Endodermal cell (in vitro differentiated cells): ENCODE results near the gene CREB3L2. TPM values are rescaled to one million over a fixed set of nuclear protein-coding genes. Genes with fewer than 3 reads are reported as not detected.

Experiments
- DNase-seq: peaks from one replicate; pipeline ENCODE4 v3.0.0-alpha.2; 2017
- H3K27ac ChIP-seq: 2 replicates; pipeline ENCODE4 v1.5.1; 2013; ENCODE audit warnings: mild to moderate bottlenecking, low read depth, low read length, moderate library complexity
- H3K27me3 ChIP-seq: 2 replicates; pipeline ENCODE4 v1.6.1; 2013; ENCODE audit warnings: mild to moderate bottlenecking, low read length, moderate library complexity; ENCODE audit not compliant: insufficient read depth, control insufficient read depth, poor library complexity, severe bottlenecking
- H3K36me3 ChIP-seq: 2 replicates; pipeline ENCODE4 v1.7.0; 2013; ENCODE audit warnings: mild to moderate bottlenecking, low read length, moderate library complexity; ENCODE audit not compliant: control insufficient read depth, insufficient read depth
- H3K4me1 ChIP-seq: one replicate; pipeline ENCODE4 v1.7.0; 2013; ENCODE audit warnings: low read length; ENCODE audit not compliant: control insufficient read depth, insufficient read depth
- H3K4me3 ChIP-seq: 2 replicates; pipeline ENCODE4 v1.5.1; 2013; ENCODE audit warnings: mild to moderate bottlenecking, low read length, moderate library complexity
- H3K9ac ChIP-seq: 2 replicates; pipeline ENCODE4 v1.6.1; 2013; ENCODE audit warnings: mild to moderate bottlenecking, low read length, moderate library complexity; ENCODE audit not compliant: poor library complexity, severe bottlenecking; ENCODE audit errors: extremely low read depth
- H3K9me3 ChIP-seq: 2 replicates; pipeline ENCODE4 v1.6.1; 2013; ENCODE audit warnings: mild to moderate bottlenecking, low read length, moderate library complexity; ENCODE audit not compliant: control insufficient read depth
- H3K27ac Mint-ChIP-seq: 2 replicates; pipeline ENCODE4 v1.8.0; 2020; ENCODE audit warnings: mixed read lengths
- H3K27me3 Mint-ChIP-seq: 2 replicates; pipeline ENCODE4 v1.8.0; 2021; ENCODE audit warnings: mild to moderate bottlenecking, mixed read lengths; ENCODE audit not compliant: insufficient read depth
- H3K36me3 Mint-ChIP-seq: 2 replicates; pipeline ENCODE4 v1.8.0; 2020; ENCODE audit warnings: low read depth, mixed read lengths
- H3K4me1 Mint-ChIP-seq: 2 replicates; pipeline ENCODE4 v1.8.0; 2020; ENCODE audit warnings: mixed read lengths
- H3K4me3 Mint-ChIP-seq: 2 replicates; pipeline ENCODE4 v1.8.0; 2020; ENCODE audit warnings: mild to moderate bottlenecking, moderate library complexity, mixed read lengths
- H3K9me3 Mint-ChIP-seq: 2 replicates; pipeline ENCODE4 v1.8.0; 2020; ENCODE audit warnings: mild to moderate bottlenecking, mixed read lengths
- CTCF ChIP-seq: fragments of 200-600 bp; sonication (generic); conservative IDR thresholded peaks from 2 replicates; pipeline ENCODE4 v1.5.0; 2021; ENCODE audit warnings: antibody characterized with exemption, mild to moderate bottlenecking
- WGBS, 2 experiments: methylation state at CpG; one replicate each; pipeline versions ENCODE4 v1.1.5 to v1.1.7; 2013; ENCODE audit warnings: missing lambda C conversion rate in 2 of 2, mixed read lengths in 1 of 2; ENCODE audit not compliant: insufficient coverage in 1 of 2, insufficient read length in 1 of 2; 5-methylcytosine and 5-hydroxymethylcytosine counted together
- total RNA-seq, 2 donors: library from RNA; stranded (reverse); fragmentation: NEBNext Ultra II Directional in 1 of 2; extraction: Animal tissue kit (Norgen Biotek cat#: 25700) in 1 of 2; gene quantifications; 2 replicates in 1 of 2; 3 replicates in 1 of 2; pipeline ENCODE4 v1.2.1, GENCODE V29; 2021

Gene CREB3L2
- total RNA-seq, 2 donors from 2014 or later = 48.2 to 80.2 TPM

- peak overlapping the region; percentile 24 for H3K27ac Mint-ChIP-seq
- H3K27me3 Mint-ChIP-seq = no peaks in the 10 kb centered on the region
- Histone ChIP-seq H3K36me3 (no peaks in the 10 kb centered on the region), H3K27me3 (no peaks in the 10 kb centered on the region), H3K9me3 (no peaks in the 10 kb centered on the region), H3K9ac (no peak overlapping the region), H3K27ac (no peak overlapping the region), H3K4me1 (peaks cover 38% of the 10 kb centered on the region), H3K4me3 (no peak overlapping the region)
- no peak overlapping the region for H3K4me3 Mint-ChIP-seq
- no peak for TF ChIP-seq CTCF
- no peak for DNase-seq
- H3K4me1 Mint-ChIP-seq = peaks cover 61% of the 10 kb centered on the region
- H3K36me3 Mint-ChIP-seq = no peaks in the 10 kb centered on the region
- H3K9me3 Mint-ChIP-seq = no peaks in the 10 kb centered on the region
- 87 to 90% methylated on average over 1 to 3 of the region's 4 CpGs for WGBS, 2 experiments
Observed at GRCh38 chr7:137950263-137950621, 51.6 kb downstream of the CREB3L2 start.

- no peak overlapping the region for H3K9ac ChIP-seq
- H3K27me3 ChIP-seq = no peaks in the 10 kb centered on the region
- H3K36me3 ChIP-seq = no peaks in the 10 kb centered on the region
- no peaks in the 10 kb centered on the region for H3K9me3 ChIP-seq
- no peak for DNase-seq
- H3K36me3 Mint-ChIP-seq = no peaks in the 10 kb centered on the region
- no peak for TF ChIP-seq CTCF
- H3K4me3 Mint-ChIP-seq = no peak overlapping the region
- WGBS, 2 experiments = 84 to 97% methylated on average over 2 to 5 of the region's 6 CpGs
- H3K4me1 ChIP-seq = peaks cover 32% of the 10 kb centered on the region
- H3K4me3 ChIP-seq = no peak overlapping the region
- peaks cover 55% of the 10 kb centered on the region for H3K4me1 Mint-ChIP-seq
- H3K27ac ChIP-seq = no peak overlapping the region
- H3K9me3 Mint-ChIP-seq = no peaks in the 10 kb centered on the region
- peak overlapping the region; percentile 24 for H3K27ac Mint-ChIP-seq
- no peaks in the 10 kb centered on the region for H3K27me3 Mint-ChIP-seq
Observed at GRCh38 chr7:137949416-137950262, 52.2 kb downstream of the CREB3L2 start.

GRCh38 chr7:137948845-137949330 lies 53.0 kb downstream of the CREB3L2 start:
- DNase-seq = no peak
- Mint-ChIP-seq H3K4me1 (peaks cover 52% of the 10 kb centered on the region), H3K36me3 (no peaks in the 10 kb centered on the region), H3K27ac (no peak overlapping the region), H3K9me3 (no peaks in the 10 kb centered on the region), H3K27me3 (no peaks in the 10 kb centered on the region), H3K4me3 (no peak overlapping the region)
- Histone ChIP-seq H3K9ac (no peak overlapping the region), H3K36me3 (peaks cover 4% of the 10 kb centered on the region), H3K4me1 (peaks cover 24% of the 10 kb centered on the region), H3K9me3 (no peaks in the 10 kb centered on the region), H3K4me3 (no peak overlapping the region), H3K27me3 (no peaks in the 10 kb centered on the region), H3K27ac (no peak overlapping the region)
- no peak for TF ChIP-seq CTCF
- WGBS, 2 experiments = 92% methylated on average over 6 of the region's 6 CpGs
